ENCODE results near the gene NAP1L2. TPM values are rescaled to one million over a fixed set of nuclear protein-coding genes. Genes with fewer than 3 reads are reported as not detected.
A peak's percentile ranks its signal among the peaks of the same experiment; 100 is the strongest.
"Not testable (repeated sequence)": the region's sequence is repeated elsewhere in the genome, so short reads cannot be mapped to it uniquely, and the experiment has no call there.

Gene NAP1L2, protein sequence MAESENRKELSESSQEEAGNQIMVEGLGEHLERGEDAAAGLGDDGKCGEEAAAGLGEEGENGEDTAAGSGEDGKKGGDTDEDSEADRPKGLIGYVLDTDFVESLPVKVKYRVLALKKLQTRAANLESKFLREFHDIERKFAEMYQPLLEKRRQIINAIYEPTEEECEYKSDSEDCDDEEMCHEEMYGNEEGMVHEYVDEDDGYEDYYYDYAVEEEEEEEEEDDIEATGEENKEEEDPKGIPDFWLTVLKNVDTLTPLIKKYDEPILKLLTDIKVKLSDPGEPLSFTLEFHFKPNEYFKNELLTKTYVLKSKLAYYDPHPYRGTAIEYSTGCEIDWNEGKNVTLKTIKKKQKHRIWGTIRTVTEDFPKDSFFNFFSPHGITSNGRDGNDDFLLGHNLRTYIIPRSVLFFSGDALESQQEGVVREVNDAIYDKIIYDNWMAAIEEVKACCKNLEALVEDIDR
- polyA plus RNA-seq (2013, experiment 1 of 2; ENCODE audit: insufficient read length) = 0.10 TPM
- 0.25 TPM for polyA plus RNA-seq (2013, experiment 2 of 2; ENCODE audit: insufficient read length)

DNA sequence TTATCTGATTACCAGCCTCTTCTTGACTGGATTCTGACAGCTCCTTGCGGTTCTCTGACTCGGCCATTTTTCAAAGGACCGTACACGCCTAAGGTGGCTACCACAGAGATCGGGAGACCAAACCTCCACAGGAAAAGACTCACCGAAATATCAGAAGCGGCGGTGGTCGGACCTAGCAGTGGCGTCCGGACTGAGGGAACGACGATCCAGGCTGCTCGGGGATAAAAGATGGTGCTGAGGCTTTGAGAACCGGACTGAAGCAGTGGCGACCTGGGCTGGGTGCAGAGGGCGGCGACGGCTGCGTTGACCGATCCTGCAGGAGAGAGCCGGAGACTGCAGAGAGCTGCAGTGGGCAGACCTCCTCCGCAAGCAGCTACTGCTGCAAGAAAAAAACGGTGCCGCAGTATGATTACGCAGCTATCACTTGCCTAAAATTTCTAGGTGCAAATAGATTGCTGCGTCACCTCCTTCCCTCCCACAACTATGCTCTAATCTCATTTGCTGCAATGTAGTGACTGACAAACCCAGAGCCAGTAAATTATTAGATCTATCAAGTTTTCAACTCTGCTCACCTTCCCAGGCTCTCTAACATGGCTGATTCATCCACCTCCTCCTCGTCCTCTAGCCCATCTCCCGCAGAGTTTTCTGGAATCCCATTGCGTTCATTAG, at the start of gene NAP1L2:
Gene NAP1L2 (minus strand): TSS at position 426 of the 669 bp plus-strand sequence. CDS start 359 bp downstream, at position 67.
- DNase-seq = peak; percentile 0

DNA sequence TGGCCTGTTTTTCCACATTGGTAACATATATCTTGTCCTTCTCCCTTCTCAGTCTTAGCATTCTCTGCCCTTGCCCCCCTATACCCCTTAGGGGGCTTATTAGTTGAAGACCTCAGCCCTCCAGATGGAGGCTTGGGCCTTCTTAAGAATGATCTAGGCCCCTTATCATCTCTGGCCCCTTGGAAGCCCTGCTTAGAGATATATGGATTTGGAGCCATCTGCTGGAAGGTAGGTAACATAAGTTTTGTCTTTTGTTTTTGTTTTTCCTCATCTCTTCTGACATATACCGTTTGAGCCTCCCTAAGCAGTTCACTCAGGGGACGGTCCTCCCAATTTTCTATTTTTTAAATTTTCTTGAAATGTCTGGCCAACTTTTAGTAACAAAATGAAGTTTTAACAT, 48.3 kb upstream of the NAP1L2 start:
- DNase-seq = no peak

DNA sequence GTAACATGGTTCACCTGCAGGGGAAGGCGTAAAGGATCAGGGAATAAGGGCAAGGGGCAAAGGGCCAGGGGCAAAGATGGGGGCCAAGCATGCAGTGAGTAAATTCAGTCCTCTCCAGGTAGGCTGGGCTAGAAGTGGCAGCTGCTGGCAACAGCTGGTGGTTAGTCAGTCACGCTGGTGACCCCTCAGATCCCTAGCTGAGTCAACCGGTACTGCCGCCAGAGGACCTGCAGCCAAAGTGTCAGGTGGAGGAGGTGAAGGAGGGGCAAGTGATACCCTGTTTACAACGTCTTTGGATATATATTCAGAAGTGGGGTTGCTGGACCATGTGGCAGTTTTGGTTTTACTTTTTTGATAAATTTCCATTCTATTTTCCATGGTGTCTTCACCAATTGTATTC, 24.6 kb upstream of the NAP1L2 start:
- DNase-seq = no peak

DNA sequence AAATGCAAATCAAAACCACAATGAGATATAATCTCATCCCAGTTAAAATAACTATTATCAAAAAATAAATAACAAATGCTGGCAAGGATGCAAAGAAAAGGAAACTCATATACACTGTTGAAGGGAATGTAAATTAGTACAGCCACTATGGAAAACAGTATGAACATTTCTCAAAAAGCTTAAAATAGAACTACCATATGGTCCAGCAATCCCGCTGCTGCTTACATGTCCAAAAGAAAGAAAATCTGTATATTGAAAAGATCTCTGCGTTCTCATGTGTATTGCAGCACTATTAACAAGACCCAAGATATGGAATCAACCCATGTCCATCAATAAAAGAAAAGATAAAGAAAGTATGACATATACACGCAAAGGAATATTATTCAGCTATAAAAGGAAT, 3.0 kb upstream of the NAP1L2 start:
- no peak for DNase-seq

DNA sequence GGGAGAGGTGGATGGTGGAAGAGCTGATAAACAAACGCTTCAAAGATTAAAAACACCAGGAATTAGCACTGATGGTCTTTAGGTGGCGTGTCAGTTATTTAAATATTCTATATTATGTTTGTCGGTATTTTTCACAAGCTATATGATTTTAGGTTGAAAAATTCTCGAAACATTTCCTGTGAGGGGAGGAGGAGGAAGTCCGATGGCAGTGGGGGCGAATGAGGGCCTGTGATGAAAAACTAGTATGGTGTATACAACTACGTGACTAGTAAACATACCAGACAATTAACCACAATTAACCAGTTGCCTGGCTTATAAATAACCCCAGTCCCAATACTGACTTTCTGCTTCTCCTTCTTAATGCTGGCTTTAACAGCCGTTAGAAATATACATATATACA, 595 bp upstream of the NAP1L2 start:
- no peak for DNase-seq

DNA sequence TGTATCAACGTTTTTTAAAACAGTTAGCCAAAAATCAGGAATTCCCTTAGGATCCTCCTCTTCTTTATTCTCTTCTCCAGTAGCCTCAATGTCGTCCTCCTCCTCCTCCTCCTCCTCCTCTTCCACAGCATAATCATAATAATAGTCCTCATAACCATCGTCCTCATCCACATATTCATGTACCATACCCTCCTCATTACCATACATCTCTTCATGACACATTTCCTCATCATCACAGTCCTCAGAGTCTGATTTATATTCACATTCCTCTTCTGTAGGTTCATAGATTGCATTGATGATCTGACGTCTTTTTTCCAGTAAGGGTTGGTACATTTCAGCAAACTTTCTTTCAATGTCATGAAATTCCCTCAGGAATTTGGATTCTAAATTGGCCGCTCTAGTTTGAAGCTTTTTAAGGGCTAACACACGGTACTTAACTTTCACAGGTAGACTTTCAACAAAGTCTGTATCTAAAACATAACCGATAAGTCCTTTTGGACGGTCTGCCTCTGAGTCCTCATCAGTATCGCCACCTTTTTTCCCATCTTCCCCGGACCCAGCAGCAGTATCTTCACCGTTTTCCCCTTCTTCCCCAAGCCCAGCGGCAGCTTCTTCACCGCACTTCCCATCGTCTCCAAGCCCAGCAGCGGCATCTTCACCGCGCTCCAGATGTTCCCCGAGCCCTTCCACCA, 771 bp downstream of the NAP1L2 start:
- DNase-seq = no peak

DNA sequence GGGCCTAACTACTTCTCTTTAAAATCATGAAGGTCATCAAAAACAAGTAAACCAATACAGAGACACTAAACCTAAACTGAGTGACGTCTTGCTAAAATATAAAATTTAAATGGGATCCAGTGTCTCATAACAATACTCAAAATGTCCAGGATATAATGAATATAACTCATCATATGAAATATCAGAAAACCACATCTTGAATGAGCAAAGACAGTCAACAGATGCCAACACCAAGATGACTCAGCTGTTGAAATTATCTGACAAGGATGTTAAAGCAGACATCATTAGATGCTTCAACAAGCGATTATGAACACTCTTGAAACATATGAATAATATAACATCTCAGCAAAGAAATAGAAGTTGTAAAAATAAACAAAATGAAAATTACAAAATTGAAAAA, 8.3 kb downstream of the NAP1L2 start:
- no peak for DNase-seq

DNA sequence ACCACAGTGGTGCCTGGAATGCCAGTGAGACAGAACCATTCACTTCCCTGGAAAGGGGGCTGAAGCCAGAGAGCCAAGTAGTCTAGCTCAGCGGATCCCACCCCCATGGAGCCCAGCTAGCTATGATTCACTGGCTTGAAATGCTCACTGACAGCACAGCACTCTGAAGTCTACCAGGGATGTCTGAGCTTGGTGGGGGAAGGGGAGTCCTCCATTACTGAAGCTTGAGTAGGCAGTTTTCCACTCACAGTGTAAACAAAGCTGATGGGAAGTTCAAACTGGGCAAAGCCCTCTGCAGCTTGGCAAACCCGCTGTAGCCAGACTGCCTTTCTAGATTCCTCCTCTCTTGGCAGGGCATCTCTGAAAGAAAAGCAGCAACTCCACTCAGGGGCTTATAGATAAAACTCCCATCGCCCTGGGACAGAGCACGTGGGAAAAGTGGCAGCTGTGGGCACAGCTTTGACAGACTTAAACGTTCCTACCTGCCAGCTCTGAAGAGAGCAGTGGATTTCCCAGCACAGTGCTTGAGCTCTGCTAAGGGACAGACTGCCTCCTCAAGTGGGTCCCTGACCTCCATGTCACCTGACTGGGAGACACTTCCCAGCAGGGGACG, 32.0 kb downstream of the NAP1L2 start:
- DNase-seq = no peak

DNA sequence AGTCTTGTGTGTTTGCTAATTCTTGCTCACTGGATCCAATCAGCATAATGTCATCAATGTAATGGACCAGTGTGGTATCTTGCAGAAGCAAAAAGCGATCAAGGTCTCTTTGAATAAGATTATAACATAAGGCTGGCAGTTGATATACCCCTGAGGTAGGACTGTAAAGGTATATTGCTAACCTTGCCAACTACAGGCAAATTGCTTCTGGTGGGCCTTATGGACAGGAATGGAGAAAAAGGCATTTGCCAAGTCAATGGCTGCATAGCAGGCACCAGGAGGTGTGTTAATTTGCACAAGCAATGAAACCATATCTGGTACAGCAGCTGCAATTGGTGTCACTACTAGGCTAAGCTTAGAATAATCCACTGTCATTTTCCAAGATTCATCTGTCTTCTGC, 45.7 kb downstream of the NAP1L2 start:
- DNase-seq = not testable (repeated sequence)

All from fibroblast of skin of scalp (primary cell).